ENCODE measurements around the gene RASGEF1C.

GRCh38 chr5:180253036-180253824 lies 44.2 kb upstream of the RASGEF1C start:
- TF ChIP-seq POLR2A (IDR thresholded peaks at IDR 0.05), result no peak
- no peak for TF ChIP-seq CTCF (IDR thresholded peaks at IDR 0.05)
- TF ChIP-seq POLR2AphosphoS5 (IDR thresholded peaks at IDR 0.05), result no peak
